Testis (tissue), 2 donors: Measurements from ENCODE around the gene LENEP.

Experiments
- CTCF ChIP-seq, 3 experiments: fragments of 450-650 bp in 2 of 3; fragments of 200-600 bp in 1 of 3; sonication (generic) in 1 of 3; IDR thresholded peaks; one replicate each; pipeline ENCODE4 v1.5.1; 2016 to 2019; ENCODE audit warnings: antibody characterized with exemption in 3 of 3, mild to moderate bottlenecking in 2 of 3, moderate library complexity in 1 of 3
- POLR2A ChIP-seq: fragments of 450-650 bp; IDR thresholded peaks from one replicate; pipeline ENCODE4 v1.6.1; 2017; ENCODE audit warnings: antibody characterized with exemption, mild to moderate bottlenecking, moderate library complexity

- TF ChIP-seq CTCF (IDR thresholded peaks at IDR 0.05) (no peak), POLR2A (no peak)
Measured at GRCh38 chr1:154996966-154997701, 3.7 kb downstream of the LENEP start.
